Renal pelvis (tissue), 4 donors: Measurements from ENCODE around the gene PRPF40B. TPM values are rescaled to one million over a fixed set of nuclear protein-coding genes. Genes with fewer than 3 reads are reported as not detected.

ENCODE experiments used
- DNase-seq: peaks from one replicate; pipeline ENCODE4 v3.0.0-alpha.2; 2013
- polyA plus RNA-seq, 3 donors: library from polyadenylated mRNA; unstranded; fragments of 120-200 nt; gene quantifications; one replicate each; pipeline ENCODE4 v1.2.1, GENCODE V29; 2013; ENCODE audit not compliant: insufficient read length in 3 of 3

PRPF40B gene
- polyA plus RNA-seq, 3 donors: 25.0 to 34.9 (median 32.1) TPM

DNA sequence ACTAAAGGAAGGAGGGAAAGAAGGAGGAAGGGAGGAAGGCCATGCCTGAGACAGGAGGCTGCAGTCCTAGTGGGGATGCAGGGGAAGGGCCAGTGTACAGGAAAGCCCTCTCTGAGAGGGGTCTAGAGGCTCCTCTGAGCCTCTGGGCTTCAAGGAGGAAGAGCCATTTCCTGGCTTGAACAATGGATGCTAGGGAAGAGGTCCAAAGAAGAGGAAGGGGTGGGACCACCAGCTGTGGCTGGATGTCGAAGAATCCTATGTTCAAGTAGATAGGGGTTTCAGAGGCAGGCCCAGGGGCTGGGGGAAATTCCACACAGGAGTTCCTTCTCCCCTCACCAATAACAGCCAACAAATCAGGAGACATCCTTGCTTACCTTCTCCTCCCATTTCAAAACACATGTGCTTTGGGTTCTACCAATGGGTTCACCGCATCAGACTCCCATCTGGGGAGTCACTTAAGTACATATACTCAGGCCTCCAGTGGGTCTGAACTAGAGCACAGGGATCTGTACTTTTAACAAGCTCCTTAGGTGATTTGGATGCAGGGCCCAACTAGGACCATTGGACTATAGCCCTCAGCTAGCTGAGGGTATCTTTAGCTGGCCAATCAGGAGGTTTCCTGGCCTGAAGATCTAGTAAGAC lies 32.4 kb downstream of the PRPF40B start:
- no peak for DNase-seq

DNA sequence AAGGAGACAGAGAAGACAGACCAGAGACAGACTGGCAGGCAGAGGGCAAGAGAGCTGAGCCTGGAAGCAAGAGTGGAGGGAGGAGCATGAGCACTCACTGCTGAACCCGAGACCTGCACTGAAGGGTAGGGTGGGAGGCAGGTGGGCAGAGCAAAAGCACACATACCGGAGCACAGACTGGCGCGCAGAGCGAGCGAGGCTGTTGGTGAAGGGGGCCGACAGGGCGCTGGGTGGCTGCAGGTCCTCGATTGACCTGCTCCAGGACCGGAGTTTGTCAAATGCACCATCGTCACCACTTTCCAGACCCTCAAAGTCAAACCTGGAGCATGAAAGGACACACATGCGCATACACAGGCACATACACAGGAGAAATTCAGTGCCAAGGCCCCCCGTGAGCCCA lies 34.9 kb downstream of the PRPF40B start:
- DNase-seq: no peak

DNA sequence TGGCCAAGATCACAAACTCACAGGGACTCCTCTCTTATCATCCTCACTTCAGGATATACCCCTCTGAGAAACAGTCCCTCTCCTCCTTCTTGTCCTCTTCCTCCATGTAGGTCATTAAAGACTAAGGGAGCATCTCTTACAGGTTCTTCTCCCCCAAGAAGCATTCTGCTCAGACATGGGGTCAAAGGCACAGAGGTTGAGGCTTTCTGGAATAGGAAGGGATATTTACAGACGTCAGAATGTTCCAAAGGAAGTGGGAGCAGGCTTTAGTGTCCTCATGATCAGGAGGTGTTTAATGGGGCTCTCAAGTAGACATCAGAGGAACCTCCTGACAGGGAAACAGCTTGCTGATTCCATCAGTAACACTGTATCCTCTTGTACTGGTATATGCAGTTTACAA lies 36.4 kb downstream of the PRPF40B start:
- DNase-seq: no peak

DNA sequence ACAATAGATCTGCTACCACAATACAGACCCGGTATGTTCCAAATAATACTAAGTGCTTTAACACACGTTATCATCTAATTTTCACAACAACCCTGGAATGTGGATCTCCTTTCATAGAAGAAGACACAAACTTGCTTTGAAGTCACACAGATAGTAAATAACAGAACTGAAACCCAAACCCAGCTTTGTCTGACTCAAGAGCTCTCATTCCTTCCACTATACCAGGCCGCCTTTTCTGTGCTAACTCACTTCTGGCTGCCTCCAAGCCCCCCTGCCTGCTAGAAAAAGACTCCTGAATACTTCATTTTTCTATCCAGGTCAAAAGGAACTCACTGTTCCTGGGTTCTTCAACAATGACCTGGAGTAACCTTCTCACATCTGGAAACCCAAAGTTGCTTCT lies 37.8 kb downstream of the PRPF40B start:
- no peak for DNase-seq

- no peak for DNase-seq
Measured at GRCh38 chr12:49661746-49662145, 38.4 kb downstream of the PRPF40B start.

DNA sequence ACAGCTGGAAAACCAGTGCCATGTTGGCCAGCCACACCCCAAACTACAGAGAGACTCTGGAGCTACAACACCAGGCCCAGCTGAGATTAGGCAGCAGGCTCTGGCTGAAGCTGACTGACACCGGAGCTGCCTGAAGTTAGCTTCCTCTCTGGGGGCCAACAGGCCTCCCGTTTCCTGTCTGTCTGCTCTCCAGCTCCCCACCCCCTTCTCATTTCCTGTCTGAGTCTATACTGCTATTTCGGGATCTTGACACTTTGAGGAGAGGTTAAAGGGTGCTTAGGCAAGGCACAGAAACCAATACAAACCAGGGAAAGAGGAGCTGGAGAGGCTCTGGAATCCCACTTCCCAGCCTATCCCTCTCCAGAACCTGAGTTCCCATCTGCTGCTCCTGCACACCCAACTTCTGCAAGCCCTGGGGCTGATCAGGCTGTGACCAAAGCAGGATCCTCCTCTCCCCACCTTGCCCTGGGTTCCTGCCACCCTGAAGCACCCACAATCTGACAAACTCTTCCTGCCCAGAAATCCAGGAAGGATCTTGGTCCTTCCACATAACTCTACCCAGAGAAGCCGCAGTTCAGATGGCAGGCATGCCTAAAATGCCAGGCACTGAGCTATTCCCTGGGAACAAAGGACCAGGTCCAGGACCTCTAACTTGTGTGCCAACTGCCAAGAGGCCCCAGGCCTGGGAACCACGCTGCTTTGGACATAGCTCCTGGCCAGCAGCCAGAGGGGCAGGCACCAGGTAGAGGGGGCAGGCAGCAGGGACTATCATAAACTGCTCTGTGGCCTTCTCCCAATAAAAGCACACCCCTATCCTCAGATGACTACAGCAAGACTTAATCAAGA lies 39.9 kb downstream of the PRPF40B start:
- DNase-seq: peak; percentile 86

DNA sequence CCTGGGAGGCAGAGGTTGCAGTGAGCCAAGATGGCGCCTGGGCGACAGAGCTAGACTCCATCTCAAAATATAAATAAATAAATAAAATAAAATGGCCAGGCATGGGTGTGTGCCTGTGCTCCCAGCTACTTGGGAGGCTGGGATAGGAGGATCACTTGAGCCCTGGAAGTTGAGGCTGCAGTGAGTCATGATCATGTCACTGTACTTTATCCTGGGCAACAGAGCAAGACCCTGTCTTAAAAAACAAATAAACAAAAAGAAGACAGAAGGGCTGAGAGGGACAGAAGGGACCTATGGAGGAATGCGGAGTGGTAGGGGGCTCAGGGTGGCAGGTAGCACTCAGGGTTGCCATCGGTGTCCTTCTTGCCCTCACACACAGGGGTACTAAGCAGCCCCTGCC lies 40.8 kb downstream of the PRPF40B start:
- DNase-seq: no peak

DNA sequence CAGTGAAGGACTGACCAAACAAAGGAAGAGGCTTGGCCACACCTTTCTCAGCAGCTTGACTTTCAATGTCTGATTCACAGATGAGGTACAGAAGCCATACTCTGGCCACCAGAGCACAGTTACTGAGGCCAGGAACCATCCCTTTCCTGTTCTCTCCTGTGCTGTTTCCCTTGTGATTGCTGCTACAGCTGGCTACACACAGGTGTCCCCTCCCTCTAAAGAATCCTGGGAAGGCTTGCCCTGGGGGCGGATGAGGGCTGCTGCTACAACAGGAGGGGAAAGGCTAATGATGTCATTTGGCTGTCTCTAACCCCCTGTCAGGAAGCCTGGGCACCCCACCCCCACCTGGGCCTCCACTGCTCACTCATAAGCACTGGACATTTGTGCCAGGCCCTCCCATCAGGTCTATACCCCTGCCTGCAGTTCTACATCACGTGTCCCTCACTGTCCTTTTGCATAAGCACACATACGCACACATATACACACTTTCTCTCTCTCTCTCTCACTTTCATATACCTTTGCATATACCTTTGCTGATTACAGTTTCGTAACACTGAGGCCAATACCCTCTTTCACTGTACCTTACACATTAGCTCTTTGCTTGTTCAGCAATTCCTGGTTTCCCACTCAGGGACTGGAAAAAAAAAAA lies 41.4 kb downstream of the PRPF40B start:
- no peak for DNase-seq

DNA sequence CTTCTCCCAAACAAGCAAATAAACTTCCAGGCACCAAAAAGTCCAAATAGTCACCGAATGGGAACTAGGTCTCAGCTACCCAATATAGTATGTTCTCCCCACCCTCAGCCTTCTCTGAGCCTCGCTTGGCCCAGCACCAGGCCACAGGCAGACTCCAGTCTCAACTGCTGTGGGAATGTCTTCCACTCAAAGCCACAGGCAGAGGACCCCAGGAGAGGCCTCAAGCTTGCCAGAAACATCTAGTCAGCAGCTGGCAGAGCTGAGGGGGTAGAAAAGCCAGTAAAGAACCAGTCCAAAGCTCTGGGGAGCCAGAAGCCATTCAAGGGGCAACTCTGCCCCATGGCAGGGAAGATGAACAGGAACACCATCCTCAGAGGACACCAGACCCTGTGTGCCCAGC lies 42.0 kb downstream of the PRPF40B start:
- no peak for DNase-seq

GRCh38 chr12:49666176-49666575 lies 42.8 kb downstream of the PRPF40B start:
- no peak for DNase-seq

DNA sequence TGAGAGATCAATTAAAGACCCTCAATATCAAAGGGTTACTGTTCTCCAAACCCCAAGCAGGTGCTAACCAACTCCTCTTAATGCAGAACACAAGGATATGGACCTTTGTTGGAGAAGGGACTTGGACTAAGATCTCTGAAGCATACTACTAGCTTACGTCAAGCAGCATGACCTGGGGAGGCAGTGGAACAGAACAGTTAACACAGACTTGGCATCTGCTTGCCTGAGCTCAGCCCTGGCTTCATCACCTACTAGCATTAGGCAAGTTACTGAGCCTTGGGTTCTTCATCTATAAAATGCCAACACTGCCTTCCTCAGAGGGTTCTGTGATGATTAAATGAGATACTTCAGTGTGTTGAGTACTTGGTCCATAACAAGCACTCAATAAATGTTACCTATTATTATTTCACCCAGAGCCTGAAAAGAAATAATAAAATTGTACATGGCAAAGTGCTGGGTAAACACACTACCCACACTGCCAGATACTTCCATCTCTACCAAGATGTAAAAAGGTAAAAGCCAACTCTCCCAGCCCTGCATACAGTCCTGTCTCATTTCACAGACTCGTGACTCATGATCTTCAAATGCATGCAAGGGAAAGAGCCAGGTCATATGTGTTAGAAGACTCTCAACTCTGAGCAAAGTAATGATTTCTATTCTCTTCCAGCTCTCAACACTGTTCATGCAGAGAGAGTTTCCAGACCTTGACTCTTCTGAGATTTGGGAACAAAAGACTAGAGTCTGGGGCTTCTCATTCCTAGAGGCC lies 44.1 kb downstream of the PRPF40B start:
- DNase-seq: no peak

DNA sequence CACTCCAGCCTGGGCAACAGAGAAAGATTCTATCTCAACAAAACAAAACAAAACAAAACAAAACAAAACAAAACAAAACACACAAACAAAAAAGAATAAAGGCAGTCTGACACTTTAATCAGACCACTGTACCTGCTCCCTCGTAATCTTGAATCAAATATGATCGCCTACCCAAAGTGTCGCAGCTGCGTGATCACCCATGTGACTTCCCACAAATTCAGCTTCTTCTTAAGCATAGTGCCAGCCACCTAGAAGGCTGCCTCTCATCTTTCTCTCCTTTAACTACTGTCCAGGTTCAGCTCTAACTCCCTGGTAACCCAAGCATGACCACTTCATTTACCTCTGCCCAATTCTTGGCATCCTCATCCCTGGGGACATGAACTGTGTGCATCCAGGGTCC lies 46.4 kb downstream of the PRPF40B start:
- no peak for DNase-seq

GRCh38 chr12:49671031-49671765 lies 47.8 kb downstream of the PRPF40B start:
- no peak for DNase-seq

- no peak for DNase-seq
Measured at GRCh38 chr12:49672301-49673217, 49.2 kb downstream of the PRPF40B start.

GRCh38 chr12:49673446-49674317 lies 50.3 kb downstream of the PRPF40B start:
- DNase-seq: peak; percentile 94

DNA sequence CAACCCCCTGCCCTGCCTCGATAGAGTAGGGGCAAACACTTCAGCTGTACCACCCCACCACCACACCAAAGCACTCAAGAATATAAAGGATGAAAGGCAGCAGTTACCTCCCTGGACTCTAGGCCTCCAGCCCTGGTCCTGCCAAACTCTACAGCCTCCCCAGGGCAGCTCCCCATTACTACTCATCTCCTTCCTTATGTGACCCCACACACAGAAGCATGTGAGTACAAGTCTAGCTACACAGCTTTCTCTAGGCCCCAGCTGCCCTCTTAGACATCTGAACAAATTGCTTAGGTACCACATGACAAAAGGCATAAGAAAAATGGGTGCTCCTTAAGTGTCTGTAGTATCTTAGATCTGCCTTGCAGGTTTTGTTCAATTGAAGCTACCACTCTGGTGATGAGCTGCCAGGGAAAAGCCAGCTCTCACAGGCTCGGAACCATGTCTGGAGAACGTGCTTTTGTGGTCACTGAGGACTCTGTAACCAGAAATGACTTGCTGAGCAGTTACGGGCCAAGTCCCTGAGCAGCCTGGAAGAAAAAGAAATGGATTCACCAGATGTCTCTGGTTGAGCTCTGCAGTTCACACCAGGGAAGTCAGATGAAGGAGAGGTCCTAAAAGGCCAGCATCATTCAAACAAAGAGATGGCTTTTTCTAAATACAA lies 51.1 kb downstream of the PRPF40B start:
- no peak for DNase-seq

GRCh38 chr12:49675137-49675536 lies 51.8 kb downstream of the PRPF40B start:
- DNase-seq: no peak

DNA sequence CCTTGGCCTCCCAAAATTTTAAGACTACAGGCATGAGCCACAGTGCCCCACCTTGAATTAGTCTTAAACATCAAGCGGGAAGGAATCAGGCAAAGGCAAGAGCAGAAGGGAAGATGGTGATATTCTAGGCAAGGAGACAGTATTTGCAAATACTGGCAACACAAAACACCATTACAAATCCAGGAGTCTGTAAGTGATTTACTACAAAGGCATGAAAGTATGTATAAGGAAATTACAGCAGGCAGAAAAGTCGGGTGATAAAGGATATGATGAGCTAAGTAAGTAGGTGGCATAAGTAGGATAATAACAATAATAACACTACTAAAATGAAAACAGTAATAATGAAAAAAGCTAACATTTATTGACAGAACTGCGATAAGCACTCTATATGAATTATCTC lies 55.4 kb downstream of the PRPF40B start:
- DNase-seq: no peak

- DNase-seq: no peak
Measured at GRCh38 chr12:49680075-49680474, 56.7 kb downstream of the PRPF40B start.
